Measurements from ENCODE around the gene FLT3LG.

FLT3LG gene

GRCh38 chr19:49488863-49489537 lies 15.0 kb downstream of the FLT3LG start:
- DNase-seq (ENCODE audit: low read depth): no peak

DNA sequence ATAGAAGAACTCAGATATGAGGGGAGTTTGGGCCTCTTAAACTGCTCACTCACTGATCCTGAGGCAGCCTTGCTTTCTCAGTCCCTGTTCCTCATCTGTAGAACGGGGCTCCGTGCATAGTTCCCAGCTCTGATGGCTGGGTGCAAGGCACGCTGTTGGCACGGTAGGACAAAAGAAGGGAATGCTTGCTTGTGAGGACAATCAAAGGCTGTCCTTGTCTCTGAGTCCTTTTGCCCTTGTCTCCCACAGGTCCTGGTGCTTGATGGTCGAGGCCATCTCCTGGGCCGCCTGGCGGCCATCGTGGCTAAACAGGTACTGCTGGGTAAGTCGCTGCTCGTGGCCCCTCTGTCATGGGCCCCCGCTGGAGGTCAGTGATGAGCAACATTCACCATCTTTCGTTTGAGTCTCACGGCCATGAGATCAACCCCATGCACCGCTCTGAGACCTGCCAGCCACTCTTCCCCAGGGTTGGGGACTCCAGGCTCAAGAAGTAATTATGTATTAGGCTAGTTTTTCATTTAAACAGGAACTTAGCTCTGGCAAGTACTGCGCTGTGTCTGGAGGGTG lies 15.7 kb downstream of the FLT3LG start:
- DNase-seq (ENCODE audit: low read depth): no peak

- no peak for DNase-seq (ENCODE audit: low read depth)
These were observed 16.4 kb downstream of the FLT3LG start for GRCh38 chr19:49490287-49491029.

DNA sequence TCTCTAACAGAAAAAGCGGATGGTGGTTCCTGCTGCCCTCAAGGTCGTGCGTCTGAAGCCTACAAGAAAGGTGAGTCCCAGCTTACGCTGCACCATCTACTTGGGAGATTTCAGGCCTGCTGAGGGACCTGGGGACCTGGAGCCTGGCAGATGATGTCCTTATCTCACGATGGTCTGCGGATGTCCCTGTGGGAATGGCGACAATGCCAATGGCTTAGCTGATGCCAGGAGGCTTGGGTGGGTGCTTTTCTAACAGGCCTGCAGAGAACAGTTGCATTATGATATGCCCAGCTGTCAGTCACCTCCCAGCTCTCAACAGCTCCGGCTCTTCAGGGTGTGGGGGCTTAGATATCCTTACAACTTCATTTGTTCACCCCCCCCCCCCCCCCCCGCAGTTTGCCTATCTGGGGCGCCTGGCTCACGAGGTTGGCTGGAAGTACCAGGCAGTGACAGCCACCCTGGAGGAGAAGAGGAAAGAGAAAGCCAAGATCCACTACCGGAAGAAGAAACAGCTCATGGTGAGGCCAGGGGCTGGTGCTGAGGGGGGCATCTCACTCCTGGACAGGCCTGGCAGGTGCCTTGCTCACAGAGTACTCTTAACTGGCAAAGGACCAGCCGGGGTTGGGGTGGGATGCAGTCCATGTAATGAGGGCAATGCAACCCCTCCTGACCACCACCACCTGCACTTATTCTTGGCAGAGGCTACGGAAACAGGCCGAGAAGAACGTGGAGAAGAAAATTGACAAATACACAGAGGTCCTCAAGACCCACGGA lies 17.2 kb downstream of the FLT3LG start:
- DNase-seq (ENCODE audit: low read depth): no peak

DNA sequence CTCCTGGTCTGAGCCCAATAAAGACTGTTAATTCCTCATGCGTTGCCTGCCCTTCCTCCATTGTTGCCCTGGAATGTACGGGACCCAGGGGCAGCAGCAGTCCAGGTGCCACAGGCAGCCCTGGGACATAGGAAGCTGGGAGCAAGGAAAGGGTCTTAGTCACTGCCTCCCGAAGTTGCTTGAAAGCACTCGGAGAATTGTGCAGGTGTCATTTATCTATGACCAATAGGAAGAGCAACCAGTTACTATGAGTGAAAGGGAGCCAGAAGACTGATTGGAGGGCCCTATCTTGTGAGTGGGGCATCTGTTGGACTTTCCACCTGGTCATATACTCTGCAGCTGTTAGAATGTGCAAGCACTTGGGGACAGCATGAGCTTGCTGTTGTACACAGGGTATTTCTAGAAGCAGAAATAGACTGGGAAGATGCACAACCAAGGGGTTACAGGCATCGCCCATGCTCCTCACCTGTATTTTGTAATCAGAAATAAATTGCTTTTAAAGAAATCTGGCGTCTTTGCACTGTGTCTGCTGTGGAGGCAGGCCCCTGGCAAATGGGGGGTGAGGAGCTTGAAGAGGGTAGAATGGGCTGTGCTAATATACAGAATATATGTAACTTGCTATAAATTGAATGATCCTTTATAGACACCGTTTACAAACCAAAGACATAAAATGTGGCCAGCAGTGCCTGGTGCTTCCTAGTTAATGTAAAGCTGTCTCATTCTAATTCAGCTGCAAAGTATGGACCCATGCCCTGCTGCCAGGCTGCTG lies 18.0 kb downstream of the FLT3LG start:
- DNase-seq (ENCODE audit: low read depth): no peak

- DNase-seq (ENCODE audit: low read depth): no peak
These were observed 18.8 kb downstream of the FLT3LG start for GRCh38 chr19:49492573-49493405.

- no peak for DNase-seq (ENCODE audit: low read depth)
These were observed 22.6 kb downstream of the FLT3LG start for GRCh38 chr19:49496574-49497008.

GRCh38 chr19:49497047-49497788 lies 23.2 kb downstream of the FLT3LG start:
- DNase-seq (ENCODE audit: low read depth): peak; percentile 71

DNA sequence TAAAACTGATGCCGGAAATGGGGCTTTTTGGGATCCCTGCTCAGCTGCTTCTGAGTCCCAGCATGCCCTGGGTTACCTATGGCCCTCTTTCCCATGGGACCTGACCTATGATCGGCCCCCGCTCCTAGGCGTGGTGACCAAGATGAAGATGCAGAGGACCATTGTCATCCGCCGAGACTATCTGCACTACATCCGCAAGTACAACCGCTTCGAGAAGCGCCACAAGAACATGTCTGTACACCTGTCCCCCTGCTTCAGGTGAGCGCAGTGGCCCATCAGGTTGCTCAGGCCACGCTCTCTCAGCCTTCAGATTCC lies 23.7 kb downstream of the FLT3LG start:
- no peak for DNase-seq (ENCODE audit: low read depth)

DNA sequence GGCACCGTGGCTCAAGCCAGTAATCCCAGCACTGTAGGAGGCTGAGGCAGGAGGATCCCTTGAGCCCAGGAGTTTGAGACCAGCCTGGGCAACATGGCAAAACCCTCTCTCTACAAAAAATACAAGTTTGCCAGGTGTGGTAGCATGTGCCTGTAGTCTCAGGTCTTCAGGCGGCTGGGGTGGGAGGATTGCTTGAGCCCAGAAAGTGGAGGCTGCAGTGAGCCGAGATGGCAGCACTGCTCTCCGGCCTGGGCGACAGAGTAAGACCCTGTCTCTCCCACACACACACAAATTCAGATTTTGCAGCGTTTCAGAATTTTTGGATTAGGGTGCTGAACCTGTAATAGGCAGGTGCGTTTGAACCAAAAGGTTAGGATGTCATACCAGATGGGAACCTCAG lies 24.5 kb downstream of the FLT3LG start:
- DNase-seq (ENCODE audit: low read depth): no peak

- DNase-seq (ENCODE audit: low read depth): peak; percentile 26
These were observed 25.1 kb downstream of the FLT3LG start for GRCh38 chr19:49499030-49499670.

- DNase-seq (ENCODE audit: low read depth): no peak
These were observed 29.0 kb downstream of the FLT3LG start for GRCh38 chr19:49502866-49503581.

- no peak for DNase-seq (ENCODE audit: low read depth)
These were observed 29.6 kb downstream of the FLT3LG start for GRCh38 chr19:49503582-49503962.

GRCh38 chr19:49506575-49507105 lies 32.6 kb downstream of the FLT3LG start:
- DNase-seq (ENCODE audit: low read depth): peak; percentile 73

DNA sequence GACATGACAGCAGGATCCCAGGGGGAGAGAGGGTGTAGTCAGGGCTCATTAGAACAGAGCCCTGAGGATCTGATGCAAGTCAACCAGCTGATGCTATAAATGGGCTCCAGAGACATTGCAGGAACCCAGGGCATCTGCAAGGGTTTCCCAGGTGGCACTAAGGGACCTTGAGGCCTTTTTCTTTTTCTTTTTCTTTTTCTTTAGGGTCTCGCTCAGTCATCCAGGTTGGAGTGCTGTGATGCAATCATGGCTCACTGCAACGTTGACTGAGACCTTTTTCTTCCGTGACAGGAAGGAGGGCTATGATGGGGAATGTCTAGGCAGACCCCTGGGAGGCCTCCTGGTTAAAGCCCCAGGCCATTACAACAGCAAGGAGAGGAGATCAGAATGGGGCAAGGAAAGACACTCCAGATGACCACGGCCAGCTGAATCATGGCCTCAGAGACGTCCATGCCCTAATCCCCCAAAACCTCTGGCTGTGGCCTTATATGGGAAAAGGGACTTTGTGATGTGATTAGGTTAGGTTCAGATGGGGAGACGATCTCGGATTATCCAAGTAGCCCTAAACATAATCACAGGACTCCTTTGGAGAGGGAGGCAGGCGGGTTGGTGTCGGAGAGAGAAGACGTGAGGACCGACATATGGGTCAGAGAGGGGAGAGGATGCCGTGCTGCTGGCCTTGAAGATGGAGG lies 33.9 kb downstream of the FLT3LG start:
- no peak for DNase-seq (ENCODE audit: low read depth)

DNA sequence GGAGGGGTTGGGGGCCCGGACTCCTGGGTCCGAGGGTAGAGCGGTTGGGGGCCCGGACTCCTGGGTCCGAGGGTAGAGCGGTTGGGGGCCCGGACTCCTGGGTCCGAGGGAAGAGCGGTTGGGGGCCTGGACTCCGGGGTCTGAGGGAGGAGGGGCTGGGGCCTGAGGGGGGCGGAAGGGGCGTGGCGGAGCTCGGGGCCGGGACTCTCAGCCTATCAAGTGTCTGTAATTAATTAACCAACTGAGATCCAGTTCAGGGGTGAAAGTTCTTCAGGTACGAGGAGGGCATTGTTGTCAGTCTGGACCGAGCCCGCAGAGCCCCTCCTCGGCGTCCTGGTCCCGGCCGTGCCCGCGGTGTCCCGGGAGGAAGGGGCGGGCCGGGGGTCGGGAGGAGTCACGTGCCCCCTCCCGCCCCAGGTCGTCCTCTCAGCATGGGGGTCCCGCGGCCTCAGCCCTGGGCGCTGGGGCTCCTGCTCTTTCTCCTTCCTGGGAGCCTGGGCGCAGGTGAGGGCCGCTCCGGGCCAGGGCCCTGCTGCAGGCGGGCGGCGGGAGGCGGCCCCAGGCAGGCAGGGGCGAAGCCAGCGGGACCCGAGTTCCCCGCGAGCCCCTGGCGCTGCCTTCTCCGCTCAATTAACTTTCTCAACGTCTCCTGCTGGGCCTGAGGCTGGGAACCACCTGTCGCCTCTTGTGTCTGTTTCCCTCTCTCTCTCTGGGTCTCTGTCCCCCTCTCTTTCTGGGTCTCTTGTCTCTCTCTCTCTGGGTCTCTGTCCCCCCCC lies 39.1 kb downstream of the FLT3LG start:
- no peak for DNase-seq (ENCODE audit: low read depth)

DNA sequence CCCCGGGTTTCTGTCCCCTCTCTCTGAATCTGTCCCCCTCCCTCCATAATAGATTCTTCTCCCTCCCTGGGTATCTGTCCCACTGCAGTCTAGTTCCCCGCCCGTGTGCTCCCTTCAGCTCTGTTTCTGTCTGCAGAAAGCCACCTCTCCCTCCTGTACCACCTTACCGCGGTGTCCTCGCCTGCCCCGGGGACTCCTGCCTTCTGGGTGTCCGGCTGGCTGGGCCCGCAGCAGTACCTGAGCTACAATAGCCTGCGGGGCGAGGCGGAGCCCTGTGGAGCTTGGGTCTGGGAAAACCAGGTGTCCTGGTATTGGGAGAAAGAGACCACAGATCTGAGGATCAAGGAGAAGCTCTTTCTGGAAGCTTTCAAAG lies 39.7 kb downstream of the FLT3LG start:
- DNase-seq (ENCODE audit: low read depth): no peak

DNA sequence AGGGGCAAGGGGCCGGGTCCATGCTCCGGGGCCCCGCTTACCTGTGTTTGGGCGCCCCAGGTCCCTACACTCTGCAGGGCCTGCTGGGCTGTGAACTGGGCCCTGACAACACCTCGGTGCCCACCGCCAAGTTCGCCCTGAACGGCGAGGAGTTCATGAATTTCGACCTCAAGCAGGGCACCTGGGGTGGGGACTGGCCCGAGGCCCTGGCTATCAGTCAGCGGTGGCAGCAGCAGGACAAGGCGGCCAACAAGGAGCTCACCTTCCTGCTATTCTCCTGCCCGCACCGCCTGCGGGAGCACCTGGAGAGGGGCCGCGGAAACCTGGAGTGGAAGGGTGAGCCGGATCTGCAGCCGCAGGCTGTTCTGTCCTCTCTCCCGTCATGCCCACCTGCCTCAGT lies 40.1 kb downstream of the FLT3LG start:
- DNase-seq (ENCODE audit: low read depth): no peak
